Stromal cell of bone marrow (primary cell): ENCODE results near the gene PRXL2C.
"Not testable (repeated sequence)": the region's sequence is repeated elsewhere in the genome, so short reads cannot be mapped to it uniquely, and the experiment has no call there.

Source experiments
- DNase-seq: peaks from one replicate; pipeline ENCODE4 v3.0.0-alpha.2; 2012; ENCODE audit warnings: low read depth

PRXL2C gene, protein sequence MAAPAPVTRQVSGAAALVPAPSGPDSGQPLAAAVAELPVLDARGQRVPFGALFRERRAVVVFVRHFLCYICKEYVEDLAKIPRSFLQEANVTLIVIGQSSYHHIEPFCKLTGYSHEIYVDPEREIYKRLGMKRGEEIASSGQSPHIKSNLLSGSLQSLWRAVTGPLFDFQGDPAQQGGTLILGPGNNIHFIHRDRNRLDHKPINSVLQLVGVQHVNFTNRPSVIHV

DNA sequence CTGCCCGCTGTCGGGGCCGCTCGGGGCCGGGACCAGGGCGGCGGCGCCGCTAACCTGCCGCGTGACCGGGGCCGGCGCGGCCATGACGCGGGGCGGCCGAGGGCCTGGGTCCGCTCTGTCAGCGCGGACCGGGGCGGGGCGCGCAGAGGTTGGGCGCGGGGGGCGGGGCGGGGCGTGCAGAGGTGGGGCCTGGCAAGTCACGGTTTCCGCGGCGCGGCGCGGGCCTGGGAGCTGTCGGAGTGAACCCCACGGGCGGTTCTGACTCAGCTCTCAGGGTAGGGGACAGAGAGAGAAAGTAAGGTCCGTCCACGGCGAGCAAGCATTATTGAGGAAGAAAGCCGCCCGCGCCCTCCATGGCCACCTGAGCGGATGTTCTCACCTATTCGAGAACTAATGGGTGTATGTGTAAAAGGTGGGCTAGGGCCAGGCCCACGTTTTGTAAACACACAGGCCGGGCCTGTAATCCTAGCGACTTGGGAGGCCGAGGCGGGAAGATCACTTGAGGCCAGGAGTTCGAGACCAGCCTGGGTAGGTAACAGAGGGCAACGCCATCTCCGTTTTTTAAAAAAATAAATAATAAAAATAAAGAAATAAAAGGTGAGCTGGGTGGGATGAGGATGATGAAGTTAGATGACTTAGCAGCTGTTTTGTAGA, at the start of gene PRXL2C:
Gene PRXL2C (minus strand): TSS at position 120 of the 654 bp plus-strand sequence. CDS start 36 bp downstream, at position 84.
- DNase-seq: peak; percentile 59

DNA sequence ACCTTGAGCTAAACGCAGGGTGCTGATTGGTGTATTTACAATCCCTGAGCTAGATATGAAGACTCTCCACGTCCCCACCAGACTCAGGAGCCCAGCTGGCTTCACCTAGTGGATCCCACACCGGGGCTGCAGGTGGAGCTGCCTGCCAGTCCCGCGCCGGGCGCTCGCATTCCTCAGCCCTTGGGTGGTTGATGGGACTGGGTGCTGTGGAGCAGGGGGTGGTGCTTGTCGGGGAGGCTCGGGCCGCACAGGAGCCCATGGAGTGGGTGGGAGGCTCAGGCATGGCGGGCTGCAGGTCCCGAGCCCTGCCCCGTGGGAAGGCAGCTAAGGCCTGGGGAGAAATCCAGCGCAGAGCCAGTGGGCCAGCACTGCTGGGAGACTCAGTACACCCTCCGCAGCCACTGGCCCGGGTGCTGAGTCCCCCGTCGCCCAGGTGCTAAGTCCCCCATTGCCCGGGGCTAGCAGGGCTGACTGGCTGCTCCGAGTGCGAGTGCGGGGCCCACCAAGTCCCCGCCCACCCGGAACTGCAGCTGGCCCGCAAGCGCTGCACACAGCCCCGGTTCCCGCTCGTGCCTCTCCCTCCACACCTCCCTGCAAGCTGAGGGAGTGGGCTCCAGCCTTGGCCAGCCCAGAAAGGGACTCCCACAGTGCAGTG, 45.7 kb upstream of the PRXL2C start:
- DNase-seq: not testable (repeated sequence)

DNA sequence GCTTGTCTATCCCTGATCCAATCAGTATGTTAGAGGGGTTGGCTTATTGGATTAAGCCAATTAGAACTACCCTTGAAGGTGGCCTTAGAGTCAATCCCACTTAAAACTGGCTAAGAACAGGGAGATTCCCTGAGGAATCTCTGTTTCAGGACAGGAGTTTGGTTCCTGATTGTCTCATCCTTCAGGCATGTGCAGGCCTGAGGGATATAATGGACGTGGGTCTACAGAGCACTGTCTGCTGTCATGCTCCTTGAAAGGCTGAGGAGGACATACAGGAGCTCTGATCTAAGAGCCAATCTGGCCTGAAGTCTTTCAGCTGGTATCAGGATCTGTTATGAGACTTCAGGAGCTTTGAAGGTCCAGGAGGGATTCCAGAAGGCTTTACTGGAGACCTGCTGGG, 36.2 kb upstream of the PRXL2C start:
- DNase-seq: no peak

DNA sequence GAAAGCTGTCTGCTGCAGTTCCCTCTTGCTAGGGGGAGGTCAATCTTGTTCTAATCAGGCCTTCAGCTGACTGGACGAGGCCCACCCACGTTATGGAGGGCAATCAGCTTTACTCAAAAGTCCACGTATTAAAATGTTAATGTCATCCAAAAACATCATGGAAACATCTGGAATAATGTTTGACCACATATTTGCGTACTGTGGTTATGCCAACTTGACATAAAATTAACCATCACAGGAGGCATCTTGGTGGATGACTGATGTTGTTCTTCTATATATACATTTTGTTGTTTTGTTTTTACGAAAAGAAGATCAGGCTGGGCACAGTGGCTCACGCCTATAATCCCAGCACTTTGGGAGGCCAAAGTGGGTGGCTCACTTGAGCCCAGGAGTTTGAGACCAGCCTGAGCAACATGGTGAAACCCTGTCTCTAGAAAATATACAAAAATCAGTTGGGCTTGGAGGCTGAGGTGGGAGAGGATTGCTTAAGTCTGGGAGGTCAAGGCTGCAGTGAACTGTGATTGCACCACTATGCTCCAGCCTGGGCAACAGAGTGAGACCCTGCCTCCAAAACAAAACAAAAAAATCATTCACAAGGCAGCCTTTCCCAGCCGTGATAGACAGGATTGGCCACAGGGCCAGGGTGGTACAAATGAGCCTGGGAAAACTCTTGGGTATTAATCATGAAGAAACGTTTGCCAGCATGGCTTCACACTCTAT, 33.8 kb upstream of the PRXL2C start:
- DNase-seq: no peak

DNA sequence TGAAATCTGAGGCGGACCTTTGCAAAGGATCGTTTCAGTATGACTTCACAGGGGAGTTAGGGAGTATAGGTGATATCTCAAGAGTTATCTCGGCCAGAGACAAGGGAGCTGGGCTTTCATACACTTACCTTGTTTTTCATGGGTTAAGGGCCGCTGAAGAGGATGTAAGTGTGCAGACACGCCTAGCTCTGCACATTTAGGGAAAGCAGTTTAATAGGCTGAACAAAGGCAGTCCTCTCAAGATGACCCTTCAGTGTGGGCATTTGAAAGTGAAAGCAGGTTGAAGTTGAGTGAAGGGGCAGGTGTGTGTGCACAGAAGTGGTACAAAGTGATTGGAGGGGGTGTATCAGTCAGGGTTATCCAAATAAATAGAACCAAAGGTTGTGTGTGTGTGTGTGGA, 33.1 kb upstream of the PRXL2C start:
- no peak for DNase-seq

DNA sequence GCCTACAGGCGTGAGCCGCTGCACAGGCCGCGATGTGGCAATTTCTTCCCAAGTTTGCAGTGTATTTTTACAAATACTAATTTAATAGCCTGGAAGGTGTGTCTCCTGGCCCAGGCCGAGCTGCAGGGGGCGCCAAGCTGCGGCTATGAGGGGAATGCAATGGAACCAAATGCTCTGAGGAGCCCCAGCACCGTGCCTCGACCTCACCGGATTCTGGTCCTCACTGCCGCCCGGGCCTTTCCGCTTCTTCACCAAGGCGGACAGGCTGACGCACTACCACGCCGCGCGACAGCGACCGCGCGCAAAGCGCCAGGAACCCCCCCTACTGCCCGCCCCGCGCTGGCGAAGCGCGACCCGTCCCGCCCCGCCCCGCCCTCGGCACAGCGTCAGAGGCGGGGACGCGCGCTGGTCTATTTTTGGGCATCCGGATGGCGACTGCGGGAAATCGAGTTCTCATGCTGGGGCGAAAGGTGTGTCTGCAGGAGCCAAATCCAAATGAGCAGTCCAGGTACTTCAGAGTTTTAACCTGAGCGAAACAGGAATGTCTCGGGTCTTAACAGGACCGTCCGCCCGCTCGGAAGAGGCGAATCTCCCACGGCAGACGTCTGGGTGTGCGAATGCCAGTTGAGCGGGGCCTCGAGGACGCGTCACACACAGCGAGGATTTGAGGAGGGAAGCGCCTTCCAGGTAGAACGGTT, 31.7 kb upstream of the PRXL2C start:
- peak; percentile 47 for DNase-seq

DNA sequence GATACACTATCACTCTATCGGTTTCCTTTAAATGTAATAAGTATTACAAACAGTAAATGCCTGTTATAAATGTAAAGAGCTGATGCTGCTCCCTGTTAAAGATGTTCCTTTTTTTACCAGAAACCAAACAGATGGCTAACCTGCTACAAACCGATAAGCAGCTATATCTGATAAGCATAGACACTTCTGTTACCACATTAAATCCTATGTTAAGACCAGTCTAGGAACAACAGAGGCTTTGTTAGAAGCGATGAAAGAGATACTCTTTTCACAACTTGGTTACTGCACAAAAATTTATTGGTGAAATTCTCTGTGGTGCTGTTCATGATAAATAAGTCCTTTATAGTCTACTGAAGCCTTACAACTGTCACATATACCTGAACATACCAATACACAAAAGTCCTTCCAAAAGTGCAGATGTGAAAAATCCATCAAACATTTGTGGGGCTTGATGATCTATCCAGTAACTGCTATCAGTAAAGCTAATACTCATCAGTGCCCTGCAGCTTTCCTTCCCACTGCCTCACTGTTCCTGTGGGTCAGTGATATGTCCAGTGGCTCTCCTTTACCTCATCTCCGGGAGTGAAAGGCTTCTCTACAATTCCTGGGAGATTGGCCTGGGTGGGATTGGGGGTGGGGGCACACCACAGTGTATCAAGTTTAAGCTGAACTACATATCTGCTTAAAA, 25.8 kb upstream of the PRXL2C start:
- DNase-seq: no peak

DNA sequence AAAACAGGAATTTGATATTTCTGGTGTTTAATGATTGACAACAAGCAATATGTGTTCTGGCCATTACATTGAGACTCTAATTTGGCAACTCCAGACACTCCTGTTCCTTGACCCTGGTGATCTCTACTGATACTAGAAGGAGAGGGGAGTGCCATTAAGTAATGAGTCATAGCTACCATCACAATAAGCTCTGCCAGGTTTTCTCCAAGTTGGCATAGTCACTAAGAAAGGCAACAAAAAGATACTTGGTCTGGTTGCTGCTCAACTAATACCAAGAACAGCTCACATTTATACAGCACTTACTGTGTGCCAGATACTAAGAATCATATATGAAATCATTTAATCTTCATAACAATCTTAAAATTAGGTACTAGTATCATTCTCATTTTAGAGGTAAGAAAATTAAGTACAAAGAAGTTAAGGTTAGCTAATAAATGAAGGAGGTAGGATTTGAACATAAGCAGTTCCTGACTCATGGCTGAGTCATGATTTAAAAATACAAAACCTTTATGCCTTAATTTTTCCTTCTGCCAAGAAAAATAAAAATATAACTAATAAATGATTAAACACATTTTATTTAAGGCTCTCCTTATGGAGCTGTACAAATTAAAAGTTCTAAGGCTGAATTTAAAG, 19.9 kb upstream of the PRXL2C start:
- peak; percentile 47 for DNase-seq

DNA sequence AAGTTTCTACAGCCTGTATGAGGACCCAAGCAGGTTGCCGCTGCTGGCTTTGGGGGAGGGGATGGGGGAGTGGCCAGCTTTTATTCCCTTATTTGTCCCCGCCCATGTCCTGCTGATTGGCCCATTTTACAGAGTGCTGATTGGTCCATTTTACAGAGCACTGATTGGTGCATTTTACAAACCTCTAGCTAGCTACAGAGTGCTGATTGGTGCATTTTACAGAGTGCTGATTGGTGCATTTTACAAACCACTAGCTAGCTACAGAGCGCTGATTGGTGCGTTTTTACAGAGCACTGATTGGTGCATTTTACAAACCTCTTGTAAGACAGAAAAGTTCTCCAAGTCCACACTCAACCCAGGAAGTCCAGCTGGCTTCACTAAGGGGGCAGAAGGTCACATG, 18.7 kb upstream of the PRXL2C start:
- not testable (repeated sequence) for DNase-seq

DNA sequence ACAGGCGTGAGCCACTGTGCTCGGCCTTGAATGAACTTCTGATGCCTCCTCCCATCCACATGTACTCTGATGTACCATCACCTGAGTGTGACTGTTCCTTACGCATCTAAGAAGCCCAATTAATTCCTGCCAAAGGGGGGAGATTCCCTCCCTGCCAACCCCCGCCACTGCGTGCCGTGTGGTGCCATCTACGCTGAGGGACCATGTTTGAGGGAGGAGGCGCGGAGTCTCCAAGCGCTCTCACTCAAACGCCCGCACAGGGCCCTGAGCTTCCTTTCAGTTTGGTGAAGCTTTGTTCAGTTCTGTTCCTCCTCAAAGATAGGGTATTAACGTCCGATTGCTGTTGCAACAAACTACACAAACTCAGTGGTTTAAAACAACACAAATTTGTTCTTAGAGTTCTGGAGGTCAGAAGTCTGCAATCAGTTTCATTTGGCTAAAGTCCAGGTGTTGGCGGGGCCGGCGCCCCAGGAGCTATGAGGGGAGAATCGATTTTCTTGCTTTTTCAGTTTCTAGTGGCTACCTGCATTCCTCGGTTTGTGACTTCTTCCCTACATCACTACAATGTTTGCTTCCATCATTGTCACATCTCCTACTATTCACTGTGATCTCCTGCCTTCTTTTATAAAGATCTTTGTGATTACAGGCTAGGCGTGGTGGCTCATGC, 13.9 kb upstream of the PRXL2C start:
- DNase-seq: no peak

DNA sequence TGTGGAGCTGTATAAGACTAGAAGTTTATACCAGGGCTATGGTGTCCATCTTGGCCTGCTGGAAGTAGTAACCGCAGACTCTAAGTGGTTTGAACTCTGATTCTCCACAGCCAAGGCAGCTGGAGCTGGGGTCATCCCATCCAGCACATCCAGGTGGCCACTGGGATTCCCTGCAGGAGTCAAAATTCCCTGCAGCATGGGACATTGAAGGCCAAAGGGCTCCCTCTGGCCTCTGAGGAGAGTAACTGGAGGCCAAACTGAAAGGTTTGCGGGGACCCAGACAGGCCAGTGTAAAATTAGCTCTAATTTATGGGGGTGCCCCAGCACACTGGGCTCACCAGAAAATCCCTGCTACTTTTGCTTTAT, 12.2 kb upstream of the PRXL2C start:
- DNase-seq: no peak

DNA sequence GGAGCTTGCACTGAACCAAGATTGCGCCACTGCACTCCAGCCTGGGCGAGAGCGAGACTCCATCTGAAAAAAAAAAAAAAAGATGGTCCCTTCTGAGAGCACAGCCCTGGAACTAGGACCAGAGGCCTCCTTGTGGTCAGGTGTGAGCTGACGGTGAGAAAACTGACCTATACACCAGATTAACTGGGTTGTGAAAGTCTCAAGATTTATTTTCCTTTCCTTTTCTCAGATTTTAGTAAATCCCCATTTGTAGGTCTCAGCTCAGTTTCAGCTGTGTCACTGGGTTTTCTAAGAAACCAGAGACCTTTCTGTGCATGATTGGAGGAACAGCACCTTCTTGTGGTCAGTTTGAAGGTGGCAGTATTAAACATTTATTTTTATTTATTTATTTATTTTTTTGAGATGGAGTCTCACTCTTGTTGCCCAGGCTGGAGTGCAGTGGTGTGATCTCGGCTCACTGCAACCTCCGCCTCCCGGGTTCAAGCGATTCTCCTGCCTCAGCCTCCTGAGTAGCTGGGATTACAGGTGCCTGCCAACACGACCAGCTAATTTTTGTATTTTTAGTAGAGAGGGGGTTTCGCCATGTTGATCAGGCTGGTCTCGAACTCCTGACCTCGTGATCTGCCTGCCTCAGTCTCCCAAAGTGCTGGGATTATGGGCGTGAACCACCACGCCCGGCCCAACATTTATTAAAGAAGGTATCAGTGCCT, 11.7 kb upstream of the PRXL2C start:
- DNase-seq: peak; percentile 59

DNA sequence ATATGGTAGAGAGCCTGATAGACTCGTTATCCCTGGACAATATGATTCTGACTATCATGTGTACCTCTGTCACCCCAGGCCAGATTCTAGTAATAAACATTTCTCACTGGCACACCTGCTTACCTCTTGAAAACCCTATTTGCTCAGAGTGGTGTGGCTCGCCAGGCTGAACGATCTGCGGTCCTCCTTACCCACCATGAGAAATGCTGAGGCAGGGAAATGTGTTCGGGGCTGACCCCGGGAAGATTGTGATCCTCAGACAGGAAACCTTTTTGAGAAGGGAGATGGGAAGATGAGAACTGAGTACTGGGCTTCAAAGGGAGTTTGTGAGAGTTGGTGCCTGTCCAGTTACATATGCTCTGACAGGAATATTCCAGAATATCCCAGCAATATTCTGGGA, 10.7 kb upstream of the PRXL2C start:
- no peak for DNase-seq

DNA sequence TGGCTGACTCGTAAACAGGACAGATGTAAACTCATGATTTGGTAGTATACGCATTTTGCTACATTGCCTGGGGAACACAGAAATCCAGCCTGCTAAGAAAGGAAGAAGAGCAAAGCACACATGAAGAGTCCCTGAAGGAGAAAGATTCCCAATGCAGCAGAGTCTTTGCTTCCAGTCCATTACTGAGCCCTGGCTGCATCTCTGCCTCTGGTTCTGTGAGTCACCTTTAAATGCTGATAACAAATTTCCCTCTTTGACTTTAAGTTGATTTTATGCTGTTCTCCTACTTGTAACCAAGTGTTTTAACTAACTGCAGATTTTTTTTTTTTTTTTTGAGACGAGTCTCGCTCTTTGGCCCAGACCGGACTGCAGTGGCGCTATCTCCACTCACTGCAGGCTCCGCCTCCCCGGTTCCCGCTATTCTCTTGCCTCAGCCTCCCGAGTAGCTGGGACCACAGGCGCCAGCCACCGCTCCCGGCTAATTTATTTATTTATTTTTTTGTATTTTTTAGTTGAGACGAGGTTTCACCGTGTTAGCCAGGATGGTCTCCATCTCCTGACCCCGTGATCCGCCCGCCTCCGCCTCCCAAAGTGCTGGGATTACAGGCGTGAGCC, 8.5 kb upstream of the PRXL2C start:
- no peak for DNase-seq

DNA sequence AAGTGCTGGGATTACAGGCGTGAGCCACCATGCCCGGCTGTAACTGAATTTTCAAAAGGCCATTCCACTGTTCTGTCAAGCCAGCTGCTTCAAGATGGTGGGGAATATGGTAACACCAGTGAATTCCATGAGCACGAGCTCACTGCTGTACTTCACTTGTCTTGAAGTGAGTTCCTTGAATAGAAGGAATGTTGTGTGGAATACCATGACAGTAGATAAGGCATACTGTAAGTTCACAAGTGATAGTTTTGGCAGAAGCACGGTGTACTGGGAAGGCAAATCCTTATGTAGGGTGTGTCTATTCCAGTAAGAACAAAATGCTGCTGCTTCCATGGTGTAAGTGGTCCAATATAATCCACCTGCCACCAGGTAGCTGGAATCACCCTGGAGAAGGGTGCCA, 6.6 kb upstream of the PRXL2C start:
- DNase-seq: no peak

DNA sequence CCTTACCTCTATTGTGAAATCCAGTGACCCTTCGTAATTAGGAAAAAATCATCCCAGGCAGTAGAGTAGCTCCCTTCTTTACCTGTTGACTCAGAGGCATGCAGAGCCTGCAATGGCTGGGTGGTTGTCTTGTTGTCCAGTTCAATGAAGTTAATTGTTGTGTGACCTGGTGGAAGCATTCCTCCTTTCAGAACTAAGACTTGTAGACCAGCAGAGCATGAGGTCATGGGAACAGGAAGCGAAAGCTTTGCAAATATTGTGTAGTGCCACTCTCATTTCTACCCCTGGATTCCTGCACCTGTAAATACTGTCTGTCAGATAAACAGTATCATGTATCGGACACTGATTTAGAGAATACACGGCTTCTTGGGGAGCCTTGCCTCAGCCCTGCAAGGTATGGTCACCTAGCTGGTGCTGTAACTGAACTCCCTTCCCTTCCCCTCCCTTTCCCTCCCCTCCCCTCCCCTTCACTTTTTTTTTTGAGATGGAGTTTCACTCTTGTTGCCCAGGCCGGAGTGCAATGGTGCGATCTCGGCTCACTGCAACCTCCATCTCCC, 5.7 kb upstream of the PRXL2C start:
- no peak for DNase-seq

DNA sequence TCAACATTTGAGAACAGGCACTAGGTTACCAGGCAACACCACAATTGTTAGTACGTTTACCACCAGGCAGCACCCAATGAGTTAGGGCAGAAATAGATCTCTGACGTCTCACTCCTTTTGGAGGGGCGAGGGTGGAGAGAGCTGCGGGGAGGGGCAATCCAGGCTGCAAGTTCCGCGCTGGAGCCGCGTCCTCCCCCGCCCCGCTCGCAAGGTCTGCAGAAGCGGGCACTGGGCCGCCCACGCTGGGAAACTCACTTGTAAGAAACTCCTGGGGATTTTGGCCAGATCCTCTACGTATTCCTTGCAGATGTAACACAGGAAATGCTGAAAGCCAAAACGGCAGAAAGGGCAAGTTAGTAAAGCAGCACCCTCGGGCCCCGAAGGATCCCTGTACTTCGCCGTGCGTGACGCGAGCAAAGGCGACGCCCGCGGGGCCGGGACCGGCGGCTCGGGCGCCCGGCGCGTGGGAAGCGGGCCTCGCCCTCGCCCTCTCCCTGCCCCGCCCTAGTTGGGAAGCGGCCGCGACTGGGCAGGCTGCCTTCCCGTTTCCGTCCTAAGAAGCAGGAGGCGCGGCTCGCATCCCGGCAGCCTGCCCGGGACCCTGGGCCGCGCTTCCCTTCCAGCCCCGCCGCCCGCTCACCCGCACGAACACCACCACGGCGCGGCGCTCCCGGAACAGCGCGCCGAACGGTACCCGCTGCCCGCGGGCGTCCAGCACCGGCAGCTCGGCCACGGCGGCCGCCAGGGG, 493 bp downstream of the PRXL2C start:
- peak; percentile 88 for DNase-seq

DNA sequence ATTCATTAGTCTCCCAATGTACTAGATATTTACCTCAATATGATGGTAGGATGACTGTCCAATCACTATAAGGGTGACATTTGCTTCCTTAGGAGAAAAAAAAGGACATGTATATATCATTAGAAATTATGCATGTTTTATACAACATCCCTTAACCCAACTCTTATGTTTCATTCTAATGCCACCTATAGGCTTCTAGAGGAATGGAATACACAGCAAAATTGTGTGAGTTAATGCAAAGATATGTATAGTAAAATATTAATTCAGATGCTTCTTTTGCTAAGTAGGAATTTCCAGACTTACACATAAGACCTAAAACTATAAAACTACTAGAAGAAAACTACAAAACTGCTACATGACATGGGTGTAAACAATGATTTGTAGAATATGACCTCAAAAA, 3.5 kb downstream of the PRXL2C start:
- no peak for DNase-seq
